Chondrocyte (in vitro differentiated cells): ENCODE data around the gene RCAN1. TPM values are rescaled to one million over a fixed set of nuclear protein-coding genes. Genes with fewer than 3 reads are reported as not detected.

ENCODE experiments used
- DNase-seq: peaks from one replicate; pipeline ENCODE4 v3.0.0; 2021; ENCODE audit warnings: mixed read lengths, low spot score
- H3K27ac Mint-ChIP-seq: one replicate; pipeline ENCODE4 v1.8.0; 2021; ENCODE audit warnings: mild to moderate bottlenecking, moderate library complexity, mixed read lengths; ENCODE audit not compliant: unreplicated experiment
- H3K27me3 Mint-ChIP-seq: 2 replicates; pipeline ENCODE4 v1.8.0; 2021; ENCODE audit warnings: low read depth, mixed read lengths
- H3K36me3 Mint-ChIP-seq: 2 replicates; pipeline ENCODE4 v1.8.0; 2021; ENCODE audit warnings: low read depth, mixed read lengths
- H3K4me1 Mint-ChIP-seq: 2 replicates; pipeline ENCODE4 v1.8.0; 2021; ENCODE audit warnings: low read depth, mild to moderate bottlenecking, mixed read lengths
- H3K4me3 Mint-ChIP-seq: one replicate; pipeline ENCODE4 v1.8.0; 2021; ENCODE audit warnings: mild to moderate bottlenecking, moderate library complexity, mixed read lengths; ENCODE audit not compliant: unreplicated experiment
- H3K9me3 Mint-ChIP-seq: 2 replicates; pipeline ENCODE4 v1.8.0; 2021; ENCODE audit warnings: low read depth, mixed read lengths
- total RNA-seq: library from RNA; stranded (reverse); gene quantifications from 3 replicates; pipeline ENCODE4 v1.2.1, GENCODE V29; 2021
- TF ChIP-seq, protein P1 (sequence below): fragments of 200-600 bp; sonication (generic); IDR thresholded peaks from 2 replicates; pipeline ENCODE4 v1.5.0; 2021; ENCODE audit warnings: antibody characterized with exemption, mild to moderate bottlenecking, moderate library complexity

Gene RCAN1
- total RNA-seq, 1 donor from 2014 or later, result 80.9 TPM

DNA sequence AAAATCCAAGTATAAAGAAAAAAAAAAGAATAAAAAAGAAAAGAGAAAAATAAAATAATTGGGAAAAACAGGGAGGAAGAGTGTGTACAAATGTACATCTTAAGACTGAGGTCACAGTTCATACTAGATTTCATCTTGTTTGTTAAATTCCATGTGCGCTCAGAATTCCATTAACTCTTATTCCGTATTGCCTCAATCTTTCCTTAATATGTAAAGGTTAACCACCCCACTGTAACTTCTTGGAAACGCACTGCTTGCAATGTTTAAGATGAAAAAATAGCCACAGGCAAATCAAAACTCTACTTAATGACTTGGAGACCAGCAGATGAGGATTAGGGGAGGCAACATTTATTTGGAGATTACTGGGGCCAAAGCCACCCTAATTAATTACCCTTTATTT, 79.0 kb downstream of the RCAN1 start:
- Mint-ChIP-seq H3K27me3 (no peaks in the 10 kb centered on the region), H3K4me1 (peaks cover 59% of the 10 kb centered on the region), H3K36me3 (no peaks in the 10 kb centered on the region), H3K27ac (peak overlapping the region; percentile 88), H3K9me3 (no peaks in the 10 kb centered on the region), H3K4me3 (no peak overlapping the region)
- TF ChIP-seq, protein P1, sequence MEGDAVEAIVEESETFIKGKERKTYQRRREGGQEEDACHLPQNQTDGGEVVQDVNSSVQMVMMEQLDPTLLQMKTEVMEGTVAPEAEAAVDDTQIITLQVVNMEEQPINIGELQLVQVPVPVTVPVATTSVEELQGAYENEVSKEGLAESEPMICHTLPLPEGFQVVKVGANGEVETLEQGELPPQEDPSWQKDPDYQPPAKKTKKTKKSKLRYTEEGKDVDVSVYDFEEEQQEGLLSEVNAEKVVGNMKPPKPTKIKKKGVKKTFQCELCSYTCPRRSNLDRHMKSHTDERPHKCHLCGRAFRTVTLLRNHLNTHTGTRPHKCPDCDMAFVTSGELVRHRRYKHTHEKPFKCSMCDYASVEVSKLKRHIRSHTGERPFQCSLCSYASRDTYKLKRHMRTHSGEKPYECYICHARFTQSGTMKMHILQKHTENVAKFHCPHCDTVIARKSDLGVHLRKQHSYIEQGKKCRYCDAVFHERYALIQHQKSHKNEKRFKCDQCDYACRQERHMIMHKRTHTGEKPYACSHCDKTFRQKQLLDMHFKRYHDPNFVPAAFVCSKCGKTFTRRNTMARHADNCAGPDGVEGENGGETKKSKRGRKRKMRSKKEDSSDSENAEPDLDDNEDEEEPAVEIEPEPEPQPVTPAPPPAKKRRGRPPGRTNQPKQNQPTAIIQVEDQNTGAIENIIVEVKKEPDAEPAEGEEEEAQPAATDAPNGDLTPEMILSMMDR, result no peak
- no peak for DNase-seq

DNA sequence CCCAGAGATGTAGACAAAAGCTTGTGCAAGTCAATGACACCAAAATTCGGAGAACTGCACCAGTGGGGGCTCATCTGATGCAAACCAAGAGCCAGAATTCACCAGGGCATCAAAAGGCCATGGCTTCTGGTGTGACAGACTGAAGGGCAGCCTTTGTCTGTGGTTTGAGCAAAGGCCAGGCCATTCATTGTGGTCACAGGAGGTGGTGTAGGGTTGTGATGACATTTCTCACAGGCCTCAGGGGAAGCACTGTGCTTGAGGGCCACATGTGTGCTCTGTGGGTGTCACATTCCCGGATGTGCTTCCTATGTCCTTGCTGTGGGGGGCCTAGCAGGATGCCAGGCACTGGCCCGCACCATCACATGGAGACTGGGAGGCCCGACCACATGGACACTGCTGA, 80.4 kb downstream of the RCAN1 start:
- H3K27ac Mint-ChIP-seq, result peak overlapping the region; percentile 74
- H3K9me3 Mint-ChIP-seq, result no peaks in the 10 kb centered on the region
- H3K27me3 Mint-ChIP-seq, result no peaks in the 10 kb centered on the region
- DNase-seq, result no peak
- H3K4me3 Mint-ChIP-seq, result no peak overlapping the region
- TF ChIP-seq, protein P1, result no peak
- H3K4me1 Mint-ChIP-seq, result peaks cover 66% of the 10 kb centered on the region
- no peaks in the 10 kb centered on the region for H3K36me3 Mint-ChIP-seq

DNA sequence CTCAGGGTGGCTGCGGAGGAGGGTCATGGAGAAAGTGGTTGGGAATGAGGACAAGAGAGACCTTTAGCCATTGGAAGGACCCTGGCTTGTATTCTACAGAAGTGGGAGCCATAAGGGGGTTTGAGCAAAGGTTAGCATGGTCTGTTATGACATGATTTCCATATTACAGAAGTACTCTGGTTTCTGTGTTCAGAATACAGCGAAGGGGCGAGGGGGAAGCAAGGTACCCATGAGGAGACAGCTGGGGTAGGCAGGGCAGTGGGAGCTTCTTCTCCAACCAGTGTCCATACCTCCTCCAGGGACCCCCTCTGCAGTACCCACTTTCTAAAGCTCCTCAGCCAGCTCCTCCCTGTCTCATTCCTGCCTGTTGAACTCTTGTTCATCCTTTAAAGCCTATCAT, 81.0 kb downstream of the RCAN1 start:
- TF ChIP-seq, protein P1, result no peak
- Mint-ChIP-seq H3K9me3 (no peaks in the 10 kb centered on the region), H3K4me3 (no peak overlapping the region), H3K4me1 (peaks cover 67% of the 10 kb centered on the region), H3K27me3 (no peaks in the 10 kb centered on the region), H3K36me3 (no peaks in the 10 kb centered on the region), H3K27ac (no peak overlapping the region)
- no peak for DNase-seq

DNA sequence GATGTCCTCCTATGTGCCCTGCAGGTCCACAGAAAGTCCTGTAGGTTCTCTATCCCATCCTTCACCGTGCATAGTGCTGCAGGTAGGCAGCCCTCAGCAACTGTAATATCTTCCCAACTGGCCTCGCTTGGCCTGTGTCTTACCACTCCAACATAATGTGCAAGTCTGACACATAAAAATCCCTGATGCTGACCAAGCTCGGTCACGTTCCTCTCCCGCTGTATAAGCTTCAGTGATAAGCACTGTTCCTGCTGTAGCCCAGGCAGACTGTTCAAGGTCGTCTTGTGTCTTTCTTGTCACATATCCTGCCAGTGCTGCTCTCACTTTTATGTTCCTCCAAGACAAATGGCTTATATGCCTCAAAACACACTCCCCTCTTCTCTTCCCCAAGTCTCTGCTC, 83.5 kb downstream of the RCAN1 start:
- TF ChIP-seq, protein P1, result no peak
- DNase-seq, result no peak
- peak overlapping the region; percentile 62 for H3K27ac Mint-ChIP-seq
- H3K36me3 Mint-ChIP-seq, result no peaks in the 10 kb centered on the region
- peaks cover 64% of the 10 kb centered on the region for H3K4me1 Mint-ChIP-seq
- peaks cover 8% of the 10 kb centered on the region for H3K9me3 Mint-ChIP-seq
- no peak overlapping the region for H3K4me3 Mint-ChIP-seq
- no peaks in the 10 kb centered on the region for H3K27me3 Mint-ChIP-seq

DNA sequence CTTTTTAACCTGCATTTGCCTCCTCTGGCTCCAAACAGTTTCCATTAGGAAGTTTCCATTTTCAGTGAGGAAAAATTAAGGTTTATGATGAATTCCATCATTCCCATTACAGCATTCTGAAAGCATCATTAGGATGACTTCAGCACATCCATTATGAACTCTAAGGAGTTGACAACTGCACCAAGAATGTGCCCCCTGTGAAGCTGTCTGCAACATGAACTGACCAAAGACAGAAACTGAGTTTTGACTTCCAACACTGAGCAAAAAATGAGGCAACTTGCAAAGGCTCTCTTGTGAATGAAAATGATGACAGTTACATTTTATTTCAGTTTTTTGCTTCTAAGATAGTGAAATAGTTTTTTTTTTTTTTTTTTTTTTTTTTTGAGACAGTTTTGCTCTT, 84.7 kb downstream of the RCAN1 start:
- H3K27ac Mint-ChIP-seq, result peak overlapping the region; percentile 80
- TF ChIP-seq, protein P1, result no peak
- no peak for DNase-seq
- H3K36me3 Mint-ChIP-seq, result no peaks in the 10 kb centered on the region
- H3K27me3 Mint-ChIP-seq, result no peaks in the 10 kb centered on the region
- peaks cover 8% of the 10 kb centered on the region for H3K9me3 Mint-ChIP-seq
- peaks cover 64% of the 10 kb centered on the region for H3K4me1 Mint-ChIP-seq
- H3K4me3 Mint-ChIP-seq, result no peak overlapping the region
